GM21390 (cell line): Measurements from ENCODE around the gene AANAT.

Experiments
- ATAC-seq: cut with Tn5 transposase; IDR thresholded peaks from one replicate; pipeline ENCODE4 v1.9.1; 2021; ENCODE audit not compliant: unreplicated experiment

The AANAT gene

DNA sequence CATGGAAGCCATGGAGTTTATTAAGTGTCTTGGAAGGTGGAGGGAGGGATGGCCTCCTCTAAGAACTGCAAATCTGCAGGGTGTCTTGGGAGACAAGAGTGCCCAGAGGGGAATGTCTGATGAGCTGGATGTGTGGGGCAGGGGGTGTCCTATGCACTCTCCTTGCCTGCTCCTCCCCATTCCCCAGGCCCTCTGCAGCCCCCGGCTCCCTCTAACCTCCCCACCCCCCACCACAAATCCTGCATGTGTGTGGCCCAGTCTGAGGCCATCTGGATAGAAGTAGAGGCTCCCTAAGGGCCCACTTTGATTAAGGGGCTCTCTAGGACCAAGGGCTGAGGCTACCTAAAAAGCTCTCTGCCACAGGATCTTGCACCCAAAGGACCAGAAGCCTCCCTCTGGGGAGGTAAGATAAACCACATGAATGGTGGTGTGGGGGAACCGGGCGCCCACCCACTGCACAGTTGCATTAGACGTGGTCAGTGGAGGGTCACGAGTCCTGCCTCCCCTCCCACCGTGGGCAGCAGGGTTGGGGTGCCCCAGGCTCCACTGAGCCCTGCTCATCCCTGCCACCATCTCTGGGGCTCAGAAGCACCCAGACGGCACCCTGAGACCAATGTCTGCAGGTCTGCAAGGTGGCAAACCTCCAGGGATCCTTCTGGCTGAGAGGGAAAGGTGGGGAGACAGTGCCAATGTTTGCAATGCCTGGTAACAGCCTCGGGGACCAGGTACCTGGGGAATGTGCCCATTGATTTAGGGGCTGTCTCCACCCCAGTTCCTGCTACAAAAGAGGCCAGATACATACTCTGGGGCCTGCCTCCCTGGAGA, 618 bp downstream of the AANAT start:
- ATAC-seq = no peak

- no peak for ATAC-seq
These were observed 1.2 kb downstream of the AANAT start for GRCh38 chr17:76468634-76469010.

- no peak for ATAC-seq
These were observed 1.9 kb downstream of the AANAT start for GRCh38 chr17:76469076-76469990.

DNA sequence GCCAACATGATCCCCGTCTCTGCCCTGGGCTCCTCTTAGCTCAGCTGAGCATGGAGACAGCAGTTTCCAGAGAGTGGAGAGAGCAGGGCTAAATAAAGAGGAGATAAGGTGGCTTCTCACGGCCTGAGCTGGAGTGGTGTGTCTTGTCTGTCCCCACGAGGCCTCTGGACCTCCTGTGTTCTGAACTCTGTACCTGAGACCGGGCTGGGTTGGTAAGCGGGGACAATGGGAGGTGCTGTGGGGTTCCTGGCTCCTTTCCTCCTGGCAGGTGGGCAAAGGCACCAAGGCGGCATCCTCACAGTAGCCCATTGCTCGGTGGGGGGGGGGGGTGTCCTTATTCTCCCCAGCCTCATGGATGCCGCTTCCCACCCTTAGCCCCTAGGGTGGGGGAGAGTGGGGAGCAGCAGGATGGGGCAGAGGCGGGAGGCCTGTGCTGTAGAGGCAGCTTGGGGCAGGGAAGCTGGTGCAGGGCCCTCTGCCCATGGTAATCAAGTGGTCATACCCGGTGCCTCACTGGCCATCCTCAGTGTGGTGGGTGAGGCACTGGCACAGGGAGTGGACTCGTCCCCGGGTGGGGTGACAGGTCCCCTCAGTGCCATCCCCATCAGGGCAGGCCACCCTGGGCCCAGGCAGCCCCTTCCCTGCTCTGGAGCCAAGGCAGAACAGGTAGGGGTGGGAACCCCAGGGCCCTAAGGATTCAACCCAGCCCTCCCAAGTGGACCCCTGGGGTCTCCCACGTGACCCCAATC, 2.8 kb downstream of the AANAT start:
- no peak for ATAC-seq

- ATAC-seq = no peak
These were observed 4.3 kb downstream of the AANAT start for GRCh38 chr17:76471498-76472257.

- no peak for ATAC-seq
These were observed 4.8 kb downstream of the AANAT start for GRCh38 chr17:76472258-76472645.

DNA sequence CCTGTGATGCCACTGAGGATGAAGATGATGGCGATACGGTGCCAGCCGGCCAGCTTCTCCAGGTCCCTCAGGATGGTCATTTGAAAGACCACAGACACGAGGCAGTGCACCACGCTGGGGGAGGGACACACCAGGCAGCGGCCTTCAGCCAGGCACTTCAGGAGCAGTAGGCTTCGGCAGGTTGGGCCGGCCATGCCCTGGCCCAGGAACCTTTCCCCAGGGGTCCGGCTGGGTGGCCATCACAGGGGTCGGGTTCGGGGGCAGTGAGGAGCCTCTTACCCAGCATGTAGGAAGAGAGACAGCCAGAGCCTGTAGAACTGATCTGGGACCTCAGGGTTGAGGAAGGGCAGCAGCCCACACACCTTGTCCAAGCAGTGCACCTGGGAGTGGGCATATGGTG, 5.3 kb downstream of the AANAT start:
- no peak for ATAC-seq

GRCh38 chr17:76473541-76473985, 6.2 kb downstream of the AANAT start:
- no peak for ATAC-seq

DNA sequence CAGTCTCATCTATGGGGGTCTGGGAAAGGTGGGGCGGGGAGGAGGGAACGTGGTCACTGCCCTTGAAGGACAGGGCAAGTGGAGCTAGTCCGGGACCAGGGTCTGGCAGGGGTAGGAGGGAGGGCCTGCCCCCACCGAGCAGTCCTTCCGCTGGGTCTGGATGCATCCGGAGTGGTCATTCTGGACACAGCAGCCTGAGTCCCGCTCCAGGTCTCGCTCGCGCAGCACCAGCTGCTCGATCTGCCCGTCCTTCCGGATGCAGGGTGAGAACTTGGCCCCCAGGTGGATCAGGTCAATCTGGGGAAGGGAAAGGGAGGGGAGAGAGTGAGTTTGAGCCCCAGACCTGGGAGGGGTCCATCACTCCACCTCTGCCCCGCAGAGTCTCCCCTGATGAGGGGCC, 6.8 kb downstream of the AANAT start:
- no peak for ATAC-seq

DNA sequence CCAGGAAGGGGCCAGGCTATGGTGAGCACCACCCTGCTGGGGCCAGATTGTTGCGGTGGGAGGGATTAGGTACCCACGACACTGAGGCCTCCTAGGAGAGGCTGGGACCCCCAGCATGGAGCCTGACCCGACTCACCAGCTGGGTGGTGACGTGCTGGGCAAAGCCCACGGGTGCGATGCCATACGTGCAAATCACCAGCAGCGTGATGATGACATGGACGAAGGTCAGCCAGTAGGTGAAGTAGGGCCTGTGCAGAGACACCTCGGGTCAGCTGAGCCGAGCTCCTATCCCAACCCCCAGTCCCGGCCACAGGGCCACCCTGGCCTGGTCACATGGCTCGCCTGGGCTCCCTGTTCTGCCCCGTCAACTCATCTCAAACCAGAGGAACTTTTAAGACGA, 7.5 kb downstream of the AANAT start:
- no peak for ATAC-seq

DNA sequence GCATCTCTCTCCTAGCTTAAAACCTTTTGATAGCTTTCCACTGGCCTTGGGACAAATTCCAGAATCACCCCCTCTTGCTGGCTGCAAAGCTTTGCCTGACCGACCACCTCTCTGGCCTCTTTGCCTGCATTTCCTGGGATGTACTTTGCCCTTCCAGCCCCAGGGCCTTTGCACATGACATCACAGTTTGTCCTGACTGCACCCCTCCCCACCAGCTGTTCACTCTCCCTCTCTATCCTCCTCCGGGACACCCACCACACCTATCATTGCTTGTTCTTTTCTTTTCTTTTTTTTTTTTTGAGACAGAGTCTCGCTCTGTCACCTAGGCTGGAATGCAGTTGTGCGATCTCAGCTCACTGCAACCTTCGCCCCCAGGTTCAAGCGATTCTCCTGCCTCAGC, 7.9 kb downstream of the AANAT start:
- no peak for ATAC-seq

DNA sequence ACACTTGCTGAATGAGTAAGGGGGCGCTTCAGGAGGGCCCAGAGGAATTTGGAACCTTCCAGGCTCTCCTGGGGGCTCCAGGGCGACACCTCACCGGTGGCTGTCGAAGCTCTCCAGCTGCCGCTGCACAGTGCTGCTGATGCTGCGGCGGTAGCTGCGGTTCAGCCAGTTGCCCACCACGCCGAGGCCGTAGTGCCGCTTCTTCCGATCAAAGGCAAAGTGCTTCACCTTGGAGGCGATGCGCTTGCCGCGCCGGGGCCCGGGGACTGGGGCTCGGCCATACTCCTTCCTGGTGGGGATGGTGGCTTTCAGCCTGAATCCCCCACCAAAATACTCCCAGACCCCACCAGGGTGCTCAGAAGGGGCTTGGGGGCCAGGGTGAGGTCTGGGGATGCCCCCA, 9.3 kb downstream of the AANAT start:
- no peak for ATAC-seq

- no peak for ATAC-seq
These were observed 10.2 kb downstream of the AANAT start for GRCh38 chr17:76477576-76477975.

GRCh38 chr17:76478097-76478496, 10.7 kb downstream of the AANAT start:
- no peak for ATAC-seq

DNA sequence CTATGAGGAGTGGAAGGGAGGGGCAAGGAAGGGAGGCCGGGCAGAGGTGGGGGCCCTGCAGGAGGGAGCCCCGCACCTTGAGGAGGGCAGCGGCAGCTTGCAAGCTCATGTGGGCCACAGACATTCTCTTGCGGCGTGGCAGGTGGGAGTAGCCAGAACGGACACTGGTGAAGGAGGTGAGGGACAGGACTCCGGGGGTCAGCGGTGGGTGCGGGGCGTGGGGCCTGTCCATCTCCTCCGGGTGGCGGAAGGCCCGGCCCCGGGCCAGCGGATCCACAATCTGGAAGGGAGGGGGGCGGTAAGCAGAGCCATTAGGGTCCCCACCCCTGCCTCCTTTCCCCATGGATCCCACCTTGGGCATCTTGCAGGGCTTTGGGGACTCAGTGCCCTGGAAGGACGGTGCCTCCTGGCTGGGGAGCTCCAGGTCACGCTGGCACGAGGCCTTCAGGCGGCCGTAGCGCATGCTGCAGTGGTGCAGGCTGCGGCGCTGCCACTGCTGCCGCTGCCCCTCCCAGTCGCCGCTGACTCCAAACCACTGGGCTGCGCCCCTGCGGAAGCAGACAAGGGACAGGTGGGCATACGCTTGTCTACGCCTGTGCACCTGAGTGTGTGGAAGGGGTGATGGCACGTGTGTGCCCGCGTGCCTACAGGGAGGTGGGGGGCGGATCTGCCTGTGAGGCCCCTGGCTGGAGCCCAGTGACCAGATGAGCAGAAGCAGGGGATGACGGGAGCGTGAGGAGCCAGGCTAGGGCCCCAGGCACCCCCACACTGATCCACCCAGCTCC, 11.5 kb downstream of the AANAT start:
- ATAC-seq = no peak

DNA sequence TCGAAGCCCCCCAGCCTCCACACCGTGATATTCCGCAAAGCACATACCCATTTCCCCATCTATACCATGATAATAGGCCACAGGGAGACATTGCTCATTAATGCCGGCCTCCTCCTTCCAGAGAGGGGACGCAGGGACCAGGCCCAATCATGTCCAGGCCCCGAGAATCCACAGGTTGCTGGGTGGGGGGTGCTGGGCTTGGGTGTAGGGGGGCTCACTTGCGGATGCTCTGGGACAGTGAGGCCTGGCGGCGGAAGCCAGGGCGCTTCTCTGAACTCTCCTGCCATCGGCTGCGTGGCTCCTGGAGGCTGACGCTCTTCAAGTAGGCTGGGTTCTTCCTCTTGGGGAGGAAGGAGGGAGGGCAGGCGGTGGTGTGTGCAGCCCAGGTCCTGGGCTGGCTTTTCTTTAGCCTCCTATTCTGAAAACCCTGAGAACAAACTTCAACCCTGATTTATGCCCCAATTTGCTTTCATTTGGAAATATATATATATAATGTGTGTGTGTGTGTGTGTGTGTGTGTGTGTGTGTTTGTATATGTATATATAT, 12.2 kb downstream of the AANAT start:
- no peak for ATAC-seq

- peak; percentile 4 for ATAC-seq
These were observed 13.2 kb downstream of the AANAT start for GRCh38 chr17:76480632-76481031.

GRCh38 chr17:76481071-76481655, 13.8 kb downstream of the AANAT start:
- peak; percentile 54 for ATAC-seq

DNA sequence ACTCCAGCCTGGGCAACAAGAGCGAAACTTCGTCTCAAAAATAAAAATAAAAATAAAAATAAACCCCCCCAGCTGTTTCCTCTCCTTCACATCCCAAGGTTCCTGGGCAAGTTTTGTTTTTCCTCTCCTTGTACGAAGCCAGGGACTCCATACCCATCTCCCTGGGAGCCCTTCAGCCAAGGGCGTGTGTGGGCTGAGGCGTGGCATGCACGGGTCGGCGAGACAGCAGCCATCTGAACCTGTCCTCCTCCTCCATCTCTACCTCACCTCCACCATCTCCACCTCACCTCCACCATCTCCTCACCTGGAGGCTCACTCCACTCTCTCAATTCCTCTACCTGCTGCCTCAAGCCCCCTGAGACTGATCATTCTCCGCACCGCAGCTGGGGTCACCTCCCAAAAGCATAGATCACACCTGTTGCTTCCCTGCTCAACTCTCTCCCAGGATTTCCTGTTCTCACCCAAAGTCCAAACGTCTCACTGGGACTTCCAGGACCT, 16.9 kb downstream of the AANAT start:
- ATAC-seq = no peak
